HG03135 (cell line): Measurements from ENCODE around the gene ELAVL3.
A peak's percentile ranks its signal among the peaks of the same experiment; 100 is the strongest.
"Not testable (repeated sequence)": the region's sequence is repeated elsewhere in the genome, so short reads cannot be mapped to it uniquely, and the experiment has no call there.

Source experiments
- ATAC-seq: cut with Tn5 transposase; IDR thresholded peaks from one replicate; pipeline ENCODE4 v1.9.1; 2021; ENCODE audit warnings: mild to moderate bottlenecking, moderate library complexity; ENCODE audit not compliant: unreplicated experiment

Gene ELAVL3

DNA sequence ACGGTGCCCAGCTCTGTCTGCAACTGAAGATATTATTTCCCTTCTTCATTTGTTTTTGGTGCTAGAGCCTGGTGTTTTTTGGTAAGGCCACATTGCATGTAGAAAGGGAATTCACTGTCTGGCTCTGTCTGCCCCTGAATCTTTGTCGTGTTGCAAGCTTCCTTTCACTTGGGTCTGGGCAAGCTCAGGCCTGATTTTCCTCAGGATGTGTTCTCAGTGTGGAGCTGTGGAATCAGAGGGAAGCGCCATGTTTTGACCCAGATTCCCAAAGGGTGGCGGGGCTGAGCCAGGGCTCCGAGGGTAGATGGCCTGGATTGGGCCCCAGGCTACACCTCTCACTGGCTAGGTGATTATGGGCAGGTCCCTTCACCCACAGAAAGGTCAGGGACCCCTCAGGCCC is 36.8 kb downstream of the ELAVL3 start:
- ATAC-seq, result no peak

DNA sequence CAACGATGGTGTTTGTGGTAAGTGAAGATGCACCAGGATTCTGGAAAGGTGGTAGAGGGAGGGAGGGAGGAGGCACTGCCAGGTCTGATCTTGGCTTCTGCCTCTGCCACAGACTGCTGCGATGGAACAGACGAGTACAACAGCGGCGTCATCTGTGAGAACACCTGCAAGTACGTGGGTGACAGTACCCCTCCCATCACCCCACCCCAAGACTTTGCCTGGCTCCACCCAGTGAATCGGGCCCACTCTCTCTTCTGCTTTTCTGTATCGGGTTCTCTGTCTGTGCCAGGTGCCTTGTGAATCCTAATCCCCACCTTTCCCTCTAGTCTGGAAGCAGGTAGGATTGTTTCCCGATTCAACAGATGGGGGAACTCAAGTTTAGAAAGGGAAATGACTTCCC is 42.9 kb downstream of the ELAVL3 start:
- no peak for ATAC-seq

DNA sequence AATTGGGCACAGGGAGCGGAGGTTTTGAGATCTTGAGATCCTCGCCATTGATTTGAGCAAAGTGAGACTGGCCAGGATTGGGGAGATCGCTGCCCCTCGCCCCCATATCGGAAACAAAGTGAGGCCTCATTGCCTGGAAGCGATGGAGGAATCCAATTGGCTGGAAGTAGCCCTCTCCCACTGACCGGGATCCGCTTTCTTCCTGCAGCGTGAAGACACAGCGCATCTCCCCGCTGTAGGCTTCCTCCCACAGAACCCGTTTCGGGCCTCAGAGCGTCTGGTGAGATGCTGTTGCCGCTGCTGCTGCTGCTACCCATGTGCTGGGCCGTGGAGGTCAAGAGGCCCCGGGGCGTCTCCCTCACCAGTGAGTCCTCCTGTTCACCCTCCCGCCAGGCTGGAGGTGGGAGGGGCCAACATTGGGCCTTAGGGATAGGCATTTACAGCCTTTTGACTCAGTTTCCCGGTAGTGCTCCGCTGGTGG is 45.0 kb downstream of the ELAVL3 start:
- no peak for ATAC-seq

DNA sequence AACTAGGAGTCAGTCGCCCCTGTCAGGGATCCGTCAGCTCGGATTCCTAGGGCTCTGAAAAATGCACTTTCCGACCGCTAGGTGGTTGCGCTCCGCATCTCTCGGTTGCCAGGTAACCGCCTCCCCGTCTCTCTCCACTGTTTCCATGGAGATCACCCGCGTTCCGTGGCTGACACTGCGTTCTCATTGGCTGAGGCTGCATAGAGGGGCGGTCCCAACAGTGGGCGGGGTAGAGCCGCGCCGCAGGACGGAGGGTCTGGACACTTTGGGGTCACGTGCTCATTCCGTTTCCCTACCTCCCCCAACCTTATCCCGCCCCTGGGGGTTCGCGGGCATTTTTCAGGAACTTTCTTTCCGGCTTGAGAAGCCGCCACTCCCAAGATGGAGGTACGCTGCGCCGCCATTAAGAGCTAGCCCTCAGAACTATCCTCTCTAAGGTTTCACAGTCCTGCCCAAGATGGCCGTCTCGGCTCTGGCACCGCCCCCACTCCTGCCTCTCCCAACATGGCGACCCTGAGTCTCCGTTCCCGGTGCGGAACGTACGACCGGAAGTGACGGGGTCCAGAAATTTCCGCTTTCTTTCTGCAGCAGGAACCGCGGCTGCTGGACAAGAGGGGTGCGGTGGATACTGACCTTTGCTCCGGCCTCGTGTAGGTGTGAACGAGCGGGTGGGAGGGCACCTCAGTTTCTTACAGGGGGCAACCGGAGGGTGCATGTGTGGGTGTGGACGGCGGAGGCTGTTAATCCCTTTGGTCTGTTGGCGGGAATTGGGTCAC is 45.6 kb downstream of the ELAVL3 start, which contains the start of the genes ODAD3 and PRKCSH:
Gene ODAD3, minus strand, starts transcription at position 65 of the 776 bp plus-strand sequence. CDS start 105 bp downstream, outside the sequence.
Gene PRKCSH, plus strand, starts transcription at position 579 of the 776 bp plus-strand sequence. CDS start 483 bp downstream, outside the sequence.
- ATAC-seq, result peak; percentile 84

DNA sequence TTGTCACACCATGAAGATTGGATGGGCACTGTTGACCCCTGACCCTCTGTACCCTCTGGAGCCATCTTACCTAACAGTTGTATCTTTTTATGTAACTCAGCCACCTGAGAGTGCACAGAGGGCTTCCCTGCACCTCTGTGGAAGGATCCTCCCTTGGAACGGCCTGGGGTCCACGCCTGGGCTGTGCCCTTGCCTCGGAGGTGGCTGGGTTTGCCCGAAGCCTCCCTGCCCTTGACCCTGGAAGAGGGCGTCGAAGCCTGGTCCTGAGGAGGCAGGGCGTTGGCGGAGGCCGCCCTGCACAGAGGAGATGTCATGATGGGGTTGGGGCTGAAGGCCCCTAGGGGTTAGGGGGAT is 46.2 kb downstream of the ELAVL3 start:
- peak; percentile 22 for ATAC-seq

DNA sequence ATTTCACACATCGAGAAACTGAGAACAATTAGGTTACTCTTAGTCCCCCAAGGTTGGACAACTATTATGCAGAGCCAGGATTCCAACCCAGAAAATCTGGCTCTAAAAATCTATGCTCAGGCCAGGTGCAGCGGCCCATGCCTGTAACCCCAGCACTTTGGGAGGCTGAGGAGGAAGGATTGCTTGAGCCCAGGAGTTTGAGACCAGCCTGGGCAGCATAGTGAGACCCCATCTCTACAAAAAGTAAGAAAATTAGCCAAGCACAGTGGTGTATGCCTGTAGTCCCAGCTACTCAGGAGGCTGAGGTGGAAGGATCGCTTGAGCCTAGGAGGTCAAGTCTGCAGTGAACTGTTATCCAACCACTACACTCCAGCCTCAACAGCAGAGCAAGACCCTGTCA is 47.3 kb downstream of the ELAVL3 start:
- ATAC-seq, result not testable (repeated sequence)

DNA sequence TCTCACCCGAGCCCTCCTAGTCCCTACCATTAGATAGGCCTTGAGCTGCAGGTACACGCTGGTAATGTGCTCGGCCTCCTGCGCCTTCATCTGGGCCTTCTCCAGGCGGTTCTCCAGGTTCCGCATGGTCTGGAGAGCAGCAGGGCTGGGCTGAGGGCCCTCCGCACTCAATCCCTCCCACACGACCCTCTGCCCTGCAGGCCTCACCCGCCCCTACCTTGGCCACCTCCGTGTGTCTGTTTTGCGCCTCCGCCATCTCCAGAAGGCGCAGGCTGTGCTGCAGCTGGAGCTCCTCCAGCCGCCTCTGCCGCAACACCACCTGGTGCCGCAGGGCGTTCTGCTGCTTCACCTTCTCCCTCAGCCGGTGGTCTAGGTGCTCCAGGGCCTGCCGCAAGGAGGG is 54.2 kb downstream of the ELAVL3 start:
- no peak for ATAC-seq

DNA sequence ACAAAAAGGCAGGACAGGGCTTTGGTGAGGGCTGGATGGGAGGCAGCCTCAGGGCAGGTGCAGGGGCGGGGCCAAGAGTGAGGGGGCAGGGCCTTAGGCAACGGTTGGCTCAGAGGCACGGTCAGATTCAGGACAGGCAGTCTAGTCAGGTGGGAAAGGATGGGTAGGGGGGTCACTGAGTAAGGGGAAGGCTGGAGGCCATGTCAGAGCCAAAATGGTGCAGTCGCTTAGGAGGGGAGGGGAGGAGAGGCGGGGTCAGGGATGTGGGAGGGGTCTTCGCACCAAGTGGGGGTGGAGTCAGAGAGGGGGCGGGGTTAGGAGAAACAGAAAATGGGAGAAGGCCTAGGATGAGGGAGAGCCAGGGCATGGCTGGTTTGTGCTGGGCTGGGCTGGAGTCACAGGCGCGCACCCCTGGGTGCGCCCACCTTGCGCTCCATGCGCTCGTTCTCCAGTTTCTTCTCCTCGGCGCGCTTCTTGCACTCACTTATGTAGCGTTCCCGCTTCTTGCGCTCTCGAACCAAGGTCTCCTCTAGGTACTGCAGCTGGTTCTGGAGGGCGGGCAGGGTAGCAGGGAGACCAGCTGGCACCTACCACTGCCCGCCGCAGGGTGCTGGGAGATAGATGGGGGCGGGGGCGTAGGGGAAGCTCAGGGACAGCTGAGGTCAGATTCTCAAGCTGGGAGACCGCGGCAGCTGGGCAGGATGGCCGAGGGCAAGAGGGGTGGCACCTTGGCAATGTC is 55.0 kb downstream of the ELAVL3 start:
- no peak for ATAC-seq

DNA sequence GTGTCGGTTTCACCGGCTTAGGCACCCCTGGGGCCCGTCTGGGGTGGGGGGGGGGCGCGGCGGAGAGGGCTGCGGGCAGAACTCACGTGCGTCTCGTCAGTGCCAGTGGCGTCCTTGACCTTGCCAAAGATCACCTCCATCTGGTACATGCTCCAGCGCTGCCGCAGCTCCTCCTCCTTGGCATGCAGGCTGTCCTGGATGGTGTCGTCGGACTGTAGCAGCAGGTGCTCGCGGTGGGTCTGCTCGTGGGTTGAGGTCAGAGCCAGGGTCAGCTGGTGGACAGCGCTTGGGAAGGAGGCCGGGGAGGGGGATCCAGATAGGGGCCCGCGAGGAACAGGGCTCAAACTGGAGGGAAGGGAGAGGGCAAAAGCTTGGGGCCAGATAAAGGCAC is 57.1 kb downstream of the ELAVL3 start:
- ATAC-seq, result no peak

DNA sequence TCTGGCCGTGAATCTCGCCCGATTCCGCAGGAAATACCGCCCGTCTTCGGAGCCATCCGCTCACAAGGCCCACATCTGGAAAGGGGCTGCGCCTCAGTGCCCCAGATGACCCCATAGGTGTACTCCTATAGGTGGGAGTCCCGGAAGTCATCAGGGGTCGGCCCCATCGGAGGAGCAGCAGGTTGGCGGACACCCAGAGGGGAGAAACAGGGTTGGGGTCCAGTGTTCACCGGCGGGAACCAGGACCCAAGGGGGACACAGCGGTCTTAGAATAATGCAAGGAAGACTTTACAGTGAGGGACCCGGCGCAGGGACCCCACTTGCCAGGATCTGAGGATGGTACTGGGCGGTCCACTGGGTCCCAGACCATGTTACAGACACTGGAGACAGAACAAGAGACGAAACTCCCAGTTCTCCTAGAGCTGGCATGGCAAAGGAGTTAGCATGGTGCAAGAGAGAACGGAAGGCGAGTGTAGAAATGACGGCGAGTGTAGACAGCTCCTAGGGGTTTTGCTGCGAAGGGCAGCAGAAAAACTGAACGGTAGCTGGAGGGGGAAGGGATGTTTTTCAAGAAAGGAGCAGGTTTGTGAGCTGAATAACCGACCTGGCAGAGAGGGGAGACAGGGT is 57.6 kb downstream of the ELAVL3 start:
- no peak for ATAC-seq

DNA sequence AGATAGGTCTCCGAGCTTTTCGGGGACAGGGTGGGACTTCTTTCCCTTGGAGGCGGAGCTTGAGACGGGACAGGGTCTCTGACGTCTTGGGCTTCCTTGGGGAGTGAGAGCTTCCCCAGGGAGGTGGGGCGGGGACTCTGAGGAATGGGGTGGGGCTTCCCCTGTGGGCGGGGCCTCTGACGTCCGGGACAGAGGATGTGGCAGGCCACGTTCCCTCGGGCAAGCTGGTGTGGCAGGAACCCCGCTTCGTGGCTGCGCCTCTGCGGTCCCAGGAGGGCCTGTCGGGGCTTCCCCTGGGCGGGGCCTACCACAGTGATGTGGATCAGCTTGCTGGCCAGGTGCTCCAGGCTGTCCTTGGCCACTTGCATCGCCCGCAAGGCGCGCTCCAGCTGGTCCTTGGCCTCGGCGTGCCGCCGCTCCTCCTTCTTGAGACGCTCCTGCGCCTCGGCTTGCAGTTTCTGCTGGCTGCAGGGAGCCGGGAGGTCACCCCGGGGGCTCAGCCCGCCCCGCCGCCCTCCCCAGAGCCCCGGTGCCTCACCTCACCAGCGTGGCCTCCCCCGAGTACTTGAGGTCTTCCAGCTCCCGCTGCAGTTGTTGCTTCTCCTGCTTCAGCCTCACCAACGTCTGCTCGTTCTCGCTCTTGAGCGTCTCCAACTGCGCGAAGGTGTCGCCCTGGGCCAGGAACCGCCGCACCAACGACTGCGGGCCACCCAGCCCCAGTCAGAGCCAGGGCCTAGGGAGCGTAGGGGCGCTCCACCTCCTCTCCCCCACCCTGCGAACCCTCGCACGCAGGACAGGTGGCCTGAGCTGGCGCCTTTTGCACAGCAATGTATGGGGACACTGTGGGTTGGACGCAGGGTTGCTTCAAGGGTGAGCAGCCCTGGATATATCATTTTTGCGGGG is 58.4 kb downstream of the ELAVL3 start:
- ATAC-seq, result peak; percentile 62

DNA sequence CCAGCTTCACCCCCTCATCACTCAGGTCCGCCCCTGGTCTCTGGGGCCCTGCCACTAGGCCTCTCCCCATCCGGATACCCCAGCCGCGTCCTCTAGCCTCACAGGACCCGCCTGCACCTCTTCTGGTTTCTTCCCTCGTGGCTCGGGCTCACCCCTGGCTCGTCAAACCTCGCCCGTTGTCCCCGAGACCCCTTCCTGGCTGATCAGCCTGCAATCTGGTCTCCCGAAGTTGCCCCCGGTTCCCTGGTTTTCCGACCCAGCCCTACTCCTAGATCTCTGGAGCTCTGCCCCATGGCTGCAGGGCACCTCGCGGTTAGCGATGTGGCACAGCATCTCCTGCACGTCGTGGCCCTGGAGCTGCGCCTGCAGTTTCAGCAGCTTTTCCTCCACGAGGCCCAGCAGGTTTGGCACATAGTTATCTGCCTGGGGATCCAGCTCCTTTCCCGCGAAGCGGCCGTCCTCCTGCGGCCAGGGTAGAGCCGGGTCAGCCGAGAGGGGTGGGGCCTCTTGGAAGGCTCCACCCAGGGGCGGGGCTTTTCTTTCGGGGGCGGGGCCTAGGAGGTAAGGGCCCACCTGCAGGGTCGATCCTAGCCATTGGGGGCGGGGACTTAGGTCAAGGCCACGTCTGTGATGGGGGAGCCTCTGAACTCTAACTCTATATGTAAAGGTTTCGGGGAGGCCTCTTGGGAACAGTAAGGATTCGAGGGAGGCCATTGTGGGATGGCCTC is 59.3 kb downstream of the ELAVL3 start:
- ATAC-seq, result peak; percentile 28

DNA sequence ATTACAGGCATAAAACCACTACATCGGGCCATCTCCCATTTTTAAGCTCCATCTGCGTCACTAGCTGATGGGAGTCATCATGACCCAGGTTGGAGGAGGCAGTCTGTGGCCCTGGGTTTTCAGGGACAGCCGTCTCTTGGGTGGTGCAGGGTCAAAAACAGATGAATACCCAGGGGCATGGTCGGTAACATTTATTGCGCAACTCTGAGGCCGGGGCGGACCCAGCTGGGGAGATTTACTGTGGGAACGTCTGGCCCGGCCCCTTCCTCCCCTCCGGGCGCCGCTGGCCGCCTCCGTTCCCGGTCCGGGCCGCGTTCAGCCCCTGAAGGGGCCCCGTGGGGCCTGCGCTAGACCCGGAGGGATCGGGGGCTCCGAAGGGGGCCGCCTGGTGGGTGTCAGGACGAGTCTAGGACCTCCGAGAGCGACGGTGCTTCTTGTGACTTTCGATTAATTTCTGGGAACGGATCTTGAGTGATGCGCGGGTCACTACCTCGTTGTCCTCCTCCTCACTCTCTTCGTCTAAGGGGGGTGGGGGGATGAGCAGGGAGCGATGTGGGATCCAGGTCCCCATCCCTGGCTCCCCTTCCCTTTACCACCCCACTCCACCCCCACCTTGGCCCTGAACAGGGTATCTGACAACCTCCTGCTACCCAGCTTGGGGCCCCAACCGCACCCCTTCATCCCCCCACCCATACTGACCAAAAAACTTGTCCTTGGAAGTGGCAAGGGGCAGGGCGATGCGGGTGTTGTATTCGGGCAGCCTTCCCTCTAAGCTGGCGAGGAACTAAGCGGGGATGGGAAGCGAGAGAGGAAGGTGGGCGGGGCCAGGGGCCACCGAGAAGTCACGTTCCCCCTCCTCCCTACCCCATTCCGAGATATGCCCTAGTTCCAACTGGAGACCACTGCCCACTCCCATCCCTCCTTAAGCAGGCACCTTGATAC is 60.1 kb downstream of the ELAVL3 start:
- ATAC-seq, result no peak

DNA sequence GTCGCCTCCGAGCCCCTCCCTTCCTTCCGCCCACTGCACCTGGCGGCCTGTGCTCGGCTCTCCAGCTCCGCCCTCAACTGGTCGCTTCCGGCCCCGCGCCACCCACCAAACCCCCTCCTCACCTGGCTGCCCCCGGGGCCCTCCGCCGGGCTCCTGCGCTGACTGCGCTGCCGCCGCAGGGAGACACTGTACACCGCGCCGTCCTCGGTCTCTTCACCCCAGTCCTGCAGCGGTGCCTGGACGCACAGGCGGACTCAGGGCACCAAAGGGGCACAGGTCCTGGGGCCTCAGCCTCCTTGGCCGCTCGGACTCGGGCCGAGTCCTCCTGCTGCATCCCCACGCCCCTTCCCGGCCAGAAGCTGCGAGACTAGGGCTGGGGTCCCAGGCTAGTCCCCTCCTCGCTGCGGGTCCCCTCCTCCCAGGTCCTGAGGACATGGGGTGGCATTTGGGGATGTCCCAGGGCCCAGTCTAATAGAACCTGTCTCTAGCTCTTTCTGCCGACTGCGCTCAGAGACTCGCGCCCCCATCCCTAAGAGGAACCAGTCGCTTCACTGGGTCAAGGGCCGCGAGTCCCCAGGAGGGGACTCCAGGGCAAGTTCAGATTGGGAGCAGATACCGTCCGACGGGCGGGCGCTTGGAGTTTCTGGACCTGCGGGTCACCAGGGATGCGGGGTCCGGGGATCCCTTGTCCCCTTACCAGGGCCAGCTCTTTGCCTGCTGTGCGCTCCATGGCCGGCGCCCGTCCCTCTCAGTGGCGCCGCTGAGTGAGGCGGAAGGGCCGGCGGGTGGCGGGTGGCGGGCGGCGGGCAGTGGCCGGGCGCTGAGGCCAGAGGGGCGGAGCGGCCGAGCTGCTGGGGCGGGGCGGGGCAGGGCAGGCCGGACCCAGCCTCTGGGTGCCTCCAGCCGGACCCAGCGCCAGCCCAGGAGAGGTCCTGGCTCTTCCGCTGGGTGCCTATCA is 62.0 kb downstream of the ELAVL3 start, which contains the start of gene RGL3:
Gene RGL3, minus strand, starts transcription at position 766 of the 958 bp plus-strand sequence. Its CDS starts 36 bp downstream, at position 730.
- ATAC-seq, result no peak

DNA sequence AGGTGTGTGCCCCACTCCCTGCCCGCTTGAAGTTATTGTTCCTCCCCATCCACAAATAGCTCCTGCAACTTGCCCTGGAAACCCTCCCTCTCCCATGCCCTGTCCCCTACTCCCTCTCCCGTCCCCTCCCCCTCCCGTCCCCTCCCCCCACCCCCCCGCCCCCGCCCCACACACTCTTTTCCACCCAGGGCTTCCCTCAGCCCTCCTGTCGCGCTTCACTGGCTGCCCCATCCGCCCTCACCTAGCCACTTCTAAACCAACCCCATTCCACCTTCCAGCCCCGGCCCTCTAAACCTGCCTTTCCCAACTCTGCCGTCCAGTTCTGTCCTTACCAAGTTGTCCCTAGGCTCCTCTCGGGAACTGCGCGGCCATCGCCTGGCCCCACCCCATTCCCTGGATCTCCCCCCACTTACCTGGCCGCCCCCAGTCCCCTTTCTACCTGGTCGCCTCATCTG is 62.7 kb downstream of the ELAVL3 start:
- no peak for ATAC-seq

DNA sequence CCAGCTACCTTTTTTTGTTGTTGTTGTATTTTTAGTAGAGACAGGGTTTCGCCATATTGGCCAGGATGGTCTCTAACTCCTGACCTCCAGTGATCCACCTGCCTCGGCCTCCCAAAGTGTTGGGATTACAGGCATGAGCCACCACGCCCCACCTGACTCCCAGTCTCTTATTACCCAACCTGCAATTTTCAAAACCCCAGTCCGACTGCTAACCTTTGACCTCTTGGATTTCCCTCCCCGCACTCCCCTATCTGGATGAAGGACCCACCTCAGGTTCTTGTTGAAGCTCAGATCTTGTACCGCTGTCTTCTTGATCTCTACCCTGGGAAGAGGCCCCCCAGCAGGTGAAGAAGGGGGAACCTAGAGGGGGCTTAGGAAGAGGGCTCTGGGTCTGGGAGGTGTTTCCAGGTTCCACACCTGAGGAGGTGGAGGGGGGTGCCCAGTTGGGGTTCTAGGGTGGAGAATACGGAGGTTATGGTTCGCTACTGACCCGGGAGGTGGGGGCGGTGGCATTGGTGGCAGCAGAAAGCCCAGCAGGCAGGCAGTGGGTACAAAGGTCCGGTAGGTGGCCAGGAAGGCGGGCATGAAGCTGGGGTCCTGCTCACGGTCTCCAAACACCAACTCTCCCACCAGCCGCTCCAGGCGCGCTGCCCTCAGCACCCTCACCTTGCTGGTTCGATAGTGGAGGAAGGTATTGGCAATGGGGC is 64.3 kb downstream of the ELAVL3 start:
- no peak for ATAC-seq

DNA sequence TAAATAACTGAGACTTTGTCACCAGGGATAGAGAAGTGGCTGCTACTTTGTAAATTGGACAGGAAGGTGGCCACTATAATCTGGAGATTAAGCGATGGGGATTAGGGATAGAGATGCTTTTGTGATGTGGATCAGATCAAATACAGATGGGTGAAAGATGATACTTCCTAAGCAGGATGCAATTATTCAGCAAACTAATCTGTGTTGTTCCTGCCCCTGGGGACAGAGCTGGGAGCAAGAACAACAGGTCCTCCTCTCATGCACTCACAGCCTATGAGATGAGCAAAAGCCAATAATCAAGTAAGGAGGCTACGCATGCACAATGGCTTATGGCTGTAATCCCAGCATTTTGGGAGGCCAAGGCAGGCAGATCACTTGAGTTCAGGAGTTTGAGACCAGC is 66.3 kb downstream of the ELAVL3 start:
- no peak for ATAC-seq
